Stimulated activated CD4-positive, alpha-beta T cell treated with anti-CD3 and anti-CD28 coated beads, Interleukin-1b, Interleukin-23, amount 100 ng/mL, for 4 hours (primary cell): ENCODE results near the gene CAPN14.
A peak's percentile ranks its signal among the peaks of the same experiment; 100 is the strongest.

Experiments
- DNase-seq, 2 donors: peaks; one replicate each; pipeline ENCODE4 v3.0.0-alpha.2; 2020; ENCODE audit warnings: low read depth in 2 of 2

The CAPN14 gene

DNA sequence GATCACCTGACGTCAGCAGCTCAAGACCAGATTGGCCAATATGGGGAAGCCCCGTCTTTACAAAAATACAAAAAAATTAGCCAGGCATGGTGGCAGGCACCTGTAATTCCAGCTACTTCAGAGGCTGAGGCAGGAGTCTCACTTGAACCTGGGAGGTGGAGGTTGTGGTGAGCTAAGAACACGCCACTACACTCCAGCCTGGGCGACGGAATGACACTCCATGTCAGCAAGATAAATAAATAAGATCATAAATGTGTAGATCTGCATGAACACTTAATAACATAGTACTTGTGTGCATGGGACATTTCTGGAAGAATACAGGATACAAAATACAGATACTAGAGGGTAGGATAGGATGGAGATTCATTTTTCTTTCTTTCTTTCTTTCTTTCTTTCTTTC is 25.7 kb upstream of the CAPN14 start:
- DNase-seq: no peak

DNA sequence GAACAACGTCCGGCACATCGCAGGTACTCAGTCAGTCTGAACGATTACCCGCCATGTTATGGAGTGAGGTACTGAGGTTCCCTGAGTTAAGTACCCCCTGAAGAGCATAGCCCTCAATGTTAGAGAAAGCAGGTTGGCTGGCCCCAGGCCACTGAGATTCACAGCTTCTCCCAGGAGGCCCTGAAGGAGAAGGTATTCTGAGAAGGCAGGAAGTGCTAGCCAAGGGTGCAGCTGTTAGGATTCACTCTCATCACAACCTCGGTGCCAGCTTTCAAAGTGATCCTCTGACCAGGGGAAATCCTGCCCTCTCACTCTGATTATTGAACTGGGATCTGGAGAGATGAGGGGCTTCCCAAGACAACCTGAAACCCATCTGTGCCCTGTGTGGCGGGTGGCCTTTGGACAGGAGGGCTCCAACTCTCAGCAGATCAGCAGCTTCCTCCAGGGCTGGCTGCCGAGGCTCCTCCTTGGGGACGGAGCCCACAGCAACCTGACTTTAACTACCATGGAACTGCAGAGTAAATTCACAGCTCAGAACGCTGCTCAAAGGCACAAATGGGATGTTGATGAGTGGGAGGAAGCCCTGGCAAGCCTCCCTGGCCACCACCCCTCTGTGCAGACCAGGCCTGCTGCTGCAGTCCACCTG is 24.4 kb upstream of the CAPN14 start:
- DNase-seq: no peak

DNA sequence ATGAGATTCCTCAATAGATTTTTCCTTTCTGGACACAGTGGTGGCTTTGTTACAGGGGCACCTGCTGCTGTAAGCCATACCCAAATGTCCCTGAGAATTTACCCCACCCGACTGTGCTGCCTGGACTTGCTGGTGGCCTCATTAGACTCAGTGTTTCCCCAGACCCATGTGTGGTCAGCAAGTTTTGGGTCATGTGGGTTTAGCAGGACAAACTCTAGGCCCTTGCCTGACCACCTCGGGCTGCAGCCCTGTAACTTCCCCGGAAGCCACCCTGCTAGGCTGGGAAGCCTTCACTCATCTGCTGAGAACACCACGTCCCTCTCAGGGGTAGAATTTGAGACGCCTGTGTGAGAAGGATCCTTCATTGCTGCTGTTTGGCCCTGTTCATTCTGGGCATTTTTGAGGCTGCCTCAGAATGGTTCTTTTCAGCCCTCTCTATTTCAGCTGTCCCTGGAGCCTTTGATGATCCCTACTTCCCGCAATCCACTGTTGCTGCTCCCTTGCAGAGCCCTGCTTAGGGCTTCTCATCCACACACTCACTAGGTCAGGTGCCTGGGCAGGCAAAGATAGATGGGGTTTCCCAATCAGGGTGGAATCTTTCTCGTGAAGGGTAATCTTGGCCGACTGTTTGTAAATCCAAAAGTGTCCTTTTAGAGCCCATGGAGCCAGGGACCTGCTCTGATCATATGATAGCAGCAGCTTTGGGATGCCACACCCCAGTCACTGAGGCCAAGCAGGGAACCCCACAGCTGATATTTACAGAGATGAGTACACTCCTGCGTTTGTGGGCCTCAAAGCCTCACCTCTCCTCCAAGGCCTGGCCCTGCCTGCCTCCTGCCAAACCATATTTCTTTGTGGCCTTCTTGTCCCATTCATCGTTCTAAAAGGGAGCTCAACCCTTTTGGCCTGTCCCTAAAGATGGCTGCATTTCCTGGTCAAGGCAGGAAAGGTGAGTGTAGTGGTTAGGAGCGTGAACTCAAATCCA is 23.4 kb upstream of the CAPN14 start:
- no peak for DNase-seq

DNA sequence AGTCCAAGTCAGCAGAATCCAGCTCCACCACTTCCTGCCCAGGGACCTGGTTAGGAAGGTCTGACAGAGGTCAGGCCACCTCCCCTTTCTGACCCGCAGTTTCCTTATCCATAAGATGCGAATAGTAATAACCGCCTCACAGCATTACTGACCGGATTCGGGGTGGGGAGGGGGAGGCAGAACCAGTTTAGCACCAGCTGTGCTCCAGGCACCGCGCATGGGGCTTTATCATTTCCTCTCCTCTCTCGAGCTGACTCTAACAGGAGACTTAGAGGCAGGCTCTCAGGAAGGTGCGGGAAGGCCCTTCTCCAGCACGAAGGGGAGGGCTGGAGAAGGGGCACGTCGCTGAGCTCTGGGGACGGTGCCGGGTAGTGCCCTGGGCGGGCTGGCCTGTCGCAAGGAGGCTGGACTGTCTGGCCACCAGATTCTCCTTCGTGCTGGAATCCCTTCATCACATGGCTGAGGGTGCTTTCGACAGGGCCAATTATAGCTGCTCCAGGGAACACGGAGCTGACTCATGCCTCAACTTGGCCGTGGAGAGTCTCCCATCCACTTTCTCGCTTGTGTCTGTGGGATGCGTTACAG is 22.4 kb upstream of the CAPN14 start:
- DNase-seq: no peak

DNA sequence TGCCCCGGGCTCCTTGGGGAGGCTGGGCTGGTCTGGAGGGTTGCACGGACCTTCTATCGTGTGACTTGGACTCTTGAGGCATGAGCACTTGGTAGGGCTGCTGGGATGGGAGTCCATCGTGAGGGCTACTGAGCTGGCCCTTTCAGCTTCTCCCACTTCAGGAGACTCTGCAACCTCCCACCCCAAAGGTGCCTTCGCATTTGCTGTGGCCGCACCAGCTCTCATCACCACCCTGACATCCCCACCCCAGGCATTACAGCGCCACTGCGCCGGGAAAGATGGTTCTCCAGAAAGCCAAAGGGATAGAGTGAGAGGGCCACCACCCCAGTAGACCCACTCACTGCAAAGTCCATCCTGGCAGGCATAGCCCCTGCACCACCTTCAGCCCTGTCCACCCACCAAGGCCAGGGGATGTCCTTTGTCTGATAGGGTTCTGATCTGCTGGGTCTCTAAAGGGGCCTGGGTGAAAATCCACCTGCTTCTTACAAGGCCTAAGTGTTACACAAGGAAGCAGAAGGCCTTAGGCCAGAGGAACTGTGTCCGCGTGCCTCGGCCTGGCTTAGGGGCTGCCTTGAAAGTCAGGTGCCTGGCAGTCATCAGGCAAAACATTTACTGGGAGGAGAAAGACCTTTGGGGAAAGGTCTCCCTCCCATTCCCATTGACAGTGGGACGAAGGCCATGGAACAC is 21.7 kb upstream of the CAPN14 start:
- no peak for DNase-seq

DNA sequence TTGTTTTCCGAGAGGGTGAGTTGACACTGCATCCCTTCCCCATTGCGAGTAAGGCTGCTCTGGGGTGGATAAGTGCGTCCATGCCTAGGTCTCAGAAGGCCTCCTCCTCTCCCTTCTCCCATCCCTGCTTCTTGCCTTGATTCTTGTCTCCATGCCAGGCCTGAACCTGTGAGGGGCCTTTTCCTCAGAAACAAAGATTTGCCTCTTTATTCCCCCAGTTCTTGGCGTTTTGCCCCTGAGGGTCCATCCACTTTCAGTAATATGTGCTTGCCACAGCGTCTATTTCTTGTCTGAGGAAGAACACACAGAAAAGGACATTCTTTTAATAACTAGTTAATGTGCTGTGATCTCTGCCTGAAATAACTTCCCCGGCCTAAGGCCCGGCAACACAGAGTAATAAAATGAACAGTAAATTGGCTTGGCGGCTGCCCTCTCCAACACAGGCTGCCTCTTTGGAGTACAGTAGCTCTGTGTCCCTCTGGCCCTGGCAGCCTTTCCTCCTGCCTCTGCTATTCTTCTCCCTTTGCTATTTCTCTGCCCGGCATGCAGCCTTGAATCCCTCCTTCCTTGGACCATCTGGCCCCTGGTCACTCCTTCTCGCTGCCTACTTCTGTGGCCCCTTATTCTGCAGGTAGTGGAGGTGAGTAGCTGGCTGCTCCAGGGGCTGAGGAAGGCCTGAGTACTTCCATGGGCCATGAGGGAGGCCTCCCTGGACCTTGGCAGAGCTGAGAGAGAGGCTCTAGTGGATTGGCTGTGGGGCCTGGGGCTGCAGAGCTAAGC is 21.0 kb upstream of the CAPN14 start:
- DNase-seq: no peak

DNA sequence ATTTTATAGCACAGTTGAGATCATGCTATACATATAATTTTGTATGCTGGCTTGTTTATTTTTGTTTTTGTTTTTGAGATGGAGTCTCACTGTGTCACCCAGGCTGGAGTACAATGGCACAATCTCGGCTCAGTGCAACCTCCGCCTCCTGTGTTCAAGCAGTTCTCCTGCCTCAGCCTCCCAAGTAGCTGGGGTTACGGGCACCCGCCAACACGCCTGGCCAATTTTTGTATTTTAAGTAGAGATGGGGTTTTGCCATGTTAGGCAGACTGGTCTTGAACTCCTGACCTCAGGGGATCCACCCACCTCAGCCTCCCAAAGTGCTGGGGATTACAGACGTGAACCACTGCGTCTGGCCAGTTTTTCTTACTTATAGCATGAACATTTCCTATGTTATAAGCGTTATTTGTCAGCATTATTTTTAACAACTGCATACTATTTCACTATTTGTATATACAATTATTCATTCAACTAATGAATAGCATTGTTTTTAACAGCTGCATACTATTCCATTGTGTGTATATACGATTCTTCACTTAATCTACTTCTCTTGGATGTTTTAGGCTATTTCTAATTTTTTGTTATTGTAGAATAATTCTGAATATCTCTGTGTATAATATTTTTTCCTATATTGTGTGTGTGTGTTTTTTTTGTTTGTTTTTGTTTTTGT is 20.2 kb upstream of the CAPN14 start:
- no peak for DNase-seq

DNA sequence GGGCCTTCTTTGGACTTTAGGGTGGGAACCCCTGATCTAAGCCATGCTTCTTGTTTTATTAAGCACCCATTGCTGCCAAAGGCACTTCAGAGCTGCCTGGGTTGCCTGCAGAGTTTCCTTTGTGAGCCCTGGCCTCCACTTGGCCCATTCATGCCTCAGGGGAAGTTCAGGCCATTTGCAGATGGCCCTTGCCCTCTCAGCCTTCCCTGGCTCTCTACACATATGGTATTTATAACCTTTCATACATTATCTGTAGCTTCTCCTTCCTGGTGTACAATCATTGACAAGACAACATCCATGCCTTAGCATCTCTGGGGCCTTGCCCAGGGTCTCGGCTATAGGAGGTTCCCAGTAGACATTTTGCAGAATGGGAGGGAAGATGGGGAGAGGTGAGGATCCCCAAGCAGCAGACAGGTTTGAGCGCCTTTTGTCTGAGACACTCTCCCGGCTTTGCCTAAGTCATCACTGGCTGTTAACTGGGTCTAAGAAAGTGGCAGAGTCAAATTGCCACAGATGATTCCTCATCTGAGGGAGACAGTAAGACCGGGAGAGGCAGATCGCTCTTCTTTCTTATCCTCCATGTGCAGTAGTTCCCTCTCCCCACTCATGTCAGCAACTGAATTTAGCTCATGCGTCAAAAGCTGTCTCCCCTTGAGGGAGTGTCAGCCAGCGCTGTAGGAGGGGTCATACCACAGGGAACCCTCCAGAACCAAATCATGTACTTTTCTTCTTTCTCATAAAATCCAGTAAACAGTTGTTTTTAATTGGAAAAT is 19.3 kb upstream of the CAPN14 start:
- DNase-seq: no peak

DNA sequence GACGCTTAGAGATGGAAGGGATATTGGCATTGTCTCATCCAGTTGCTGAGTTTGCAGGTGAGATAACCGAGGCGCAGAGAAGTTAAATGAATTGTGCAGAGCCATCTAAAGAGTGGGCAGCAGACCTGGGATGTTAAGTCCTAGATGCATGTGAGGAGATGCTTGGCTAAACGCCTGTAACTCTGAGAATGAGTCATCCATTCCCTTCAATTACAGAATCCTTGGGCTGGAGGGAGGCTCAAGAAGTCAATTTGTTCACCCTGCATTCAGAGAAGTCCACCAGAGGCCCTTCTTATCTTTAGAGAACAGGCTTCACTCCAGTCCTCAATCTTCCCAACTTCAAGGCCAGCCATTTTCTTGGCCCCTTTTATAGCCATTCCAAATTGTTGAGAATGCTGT is 18.2 kb upstream of the CAPN14 start:
- no peak for DNase-seq

DNA sequence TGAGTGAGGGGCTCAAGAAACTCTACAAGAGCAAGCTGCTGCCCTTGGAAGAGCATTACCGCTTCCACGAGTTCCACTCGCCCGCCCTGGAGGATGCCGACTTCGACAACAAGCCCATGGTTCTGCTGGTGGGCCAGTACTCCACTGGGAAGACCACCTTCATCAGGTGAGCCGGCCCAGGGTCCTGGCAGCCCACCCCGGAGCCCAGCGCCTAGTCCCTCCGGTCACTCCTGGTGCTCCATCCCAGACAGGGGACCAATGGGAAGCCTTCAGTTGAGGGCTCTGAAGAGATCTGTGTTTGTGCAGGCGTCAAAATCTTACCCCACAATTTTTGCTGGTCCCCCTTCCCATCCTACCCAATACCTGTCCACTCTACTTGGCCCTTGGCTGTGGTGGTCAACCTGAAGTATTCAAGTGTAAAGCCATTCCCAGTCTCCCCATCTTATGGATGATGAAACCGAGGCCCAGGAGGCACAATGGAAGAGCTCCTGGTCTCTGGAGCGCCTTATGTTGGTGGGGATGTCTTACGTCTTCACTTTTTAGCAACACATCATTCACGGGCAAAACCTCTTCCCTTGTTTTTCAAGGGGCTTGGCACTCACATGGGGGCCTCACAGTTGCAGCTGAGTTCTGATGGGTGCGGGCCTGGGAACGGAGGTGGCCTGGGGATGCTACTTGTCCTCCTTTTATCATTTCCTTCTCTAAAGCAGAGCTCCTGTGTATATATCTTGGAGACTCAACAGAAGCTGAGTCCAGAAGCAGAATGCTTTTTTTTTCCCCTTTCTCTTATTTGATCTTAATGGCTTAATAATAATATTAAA is 17.6 kb upstream of the CAPN14 start:
- DNase-seq: no peak

DNA sequence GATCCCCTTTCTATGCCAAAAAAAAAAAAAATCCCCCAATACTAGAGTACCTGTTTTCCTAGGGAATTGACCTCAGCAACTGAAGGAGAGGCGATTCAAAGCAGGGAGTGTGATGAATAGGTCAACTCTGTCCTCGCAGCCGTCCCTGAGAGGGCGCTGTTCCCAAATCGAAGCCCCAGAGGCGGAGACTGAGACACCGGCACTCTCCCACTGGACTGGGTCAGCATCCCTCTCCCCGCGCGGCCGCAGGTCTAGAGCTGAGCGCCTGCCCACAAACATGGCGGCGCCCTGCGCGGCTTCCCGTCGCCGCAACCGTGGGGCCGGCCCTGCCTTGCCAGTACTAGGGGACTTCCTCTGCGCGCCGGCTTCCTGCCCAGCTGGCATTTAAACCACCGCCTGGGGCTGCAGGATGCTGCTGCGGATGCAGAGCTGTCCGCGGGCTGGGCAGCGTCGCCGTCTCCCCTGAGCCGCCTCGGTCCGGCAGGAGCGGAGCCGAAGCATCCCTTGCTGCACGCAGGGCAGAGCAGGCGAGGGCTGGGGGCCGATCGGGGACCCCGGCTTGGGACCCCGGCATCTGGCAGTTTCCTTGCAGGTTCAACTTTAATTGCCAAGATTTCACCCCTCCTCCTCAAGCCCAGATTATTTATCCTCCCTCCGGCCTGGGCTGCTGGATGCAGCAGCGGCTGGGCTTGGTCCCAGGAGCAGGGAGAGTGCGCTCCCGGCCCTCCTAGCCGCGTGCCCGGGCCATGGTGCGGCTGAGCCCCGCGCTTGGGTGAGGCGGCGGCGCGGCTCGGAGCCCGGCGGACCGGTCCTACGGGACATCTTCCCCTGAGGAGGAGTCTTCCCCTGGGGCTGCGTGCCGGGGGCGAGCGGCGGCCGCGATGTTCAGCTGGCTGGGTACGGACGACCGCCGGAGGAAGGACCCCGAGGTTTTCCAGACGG is 16.7 kb upstream of the CAPN14 start, which contains the start of gene EHD3:
Gene EHD3, plus strand, starts transcription at position 412 of the 942 bp plus-strand sequence. Its CDS starts 470 bp downstream, at position 882.
- peak; percentile 60 to 77 for DNase-seq

DNA sequence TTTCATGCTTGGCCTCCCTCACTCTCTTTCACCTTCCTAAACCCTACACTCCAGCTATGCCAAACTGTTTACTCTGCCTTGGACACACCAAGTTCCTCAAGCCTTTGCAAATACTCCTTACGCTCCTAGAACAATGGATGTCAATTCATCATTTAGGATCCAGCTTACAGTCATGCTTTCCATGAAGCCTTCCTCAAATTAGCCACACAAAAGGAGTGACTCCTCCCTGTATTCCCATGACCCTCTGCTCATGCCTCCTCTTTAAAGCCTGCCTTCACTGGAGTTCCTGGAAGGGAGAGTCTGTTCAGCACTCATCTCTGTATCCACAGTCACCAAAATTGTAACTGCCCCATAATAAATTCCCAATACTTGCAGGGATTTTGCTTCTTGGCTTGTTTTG is 15.9 kb upstream of the CAPN14 start:
- no peak for DNase-seq

DNA sequence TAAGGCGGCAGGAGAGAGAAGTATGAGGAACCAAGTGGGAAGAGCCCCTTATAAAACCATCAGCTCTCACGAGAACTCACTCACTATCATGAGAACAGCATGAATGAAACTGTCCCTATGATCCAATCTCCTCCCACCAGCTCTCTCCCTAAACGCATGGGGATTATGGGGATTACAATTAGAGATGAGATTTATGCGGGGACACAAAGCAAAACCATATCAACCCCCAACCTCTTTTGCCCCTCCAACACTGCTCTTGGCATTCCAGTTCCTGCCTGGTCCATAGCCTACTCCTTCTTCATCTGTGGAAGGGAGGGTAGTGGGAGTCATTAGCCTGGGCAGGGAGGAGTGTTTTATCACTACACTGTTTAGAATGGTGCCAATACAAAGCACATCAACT is 15.3 kb upstream of the CAPN14 start:
- no peak for DNase-seq

DNA sequence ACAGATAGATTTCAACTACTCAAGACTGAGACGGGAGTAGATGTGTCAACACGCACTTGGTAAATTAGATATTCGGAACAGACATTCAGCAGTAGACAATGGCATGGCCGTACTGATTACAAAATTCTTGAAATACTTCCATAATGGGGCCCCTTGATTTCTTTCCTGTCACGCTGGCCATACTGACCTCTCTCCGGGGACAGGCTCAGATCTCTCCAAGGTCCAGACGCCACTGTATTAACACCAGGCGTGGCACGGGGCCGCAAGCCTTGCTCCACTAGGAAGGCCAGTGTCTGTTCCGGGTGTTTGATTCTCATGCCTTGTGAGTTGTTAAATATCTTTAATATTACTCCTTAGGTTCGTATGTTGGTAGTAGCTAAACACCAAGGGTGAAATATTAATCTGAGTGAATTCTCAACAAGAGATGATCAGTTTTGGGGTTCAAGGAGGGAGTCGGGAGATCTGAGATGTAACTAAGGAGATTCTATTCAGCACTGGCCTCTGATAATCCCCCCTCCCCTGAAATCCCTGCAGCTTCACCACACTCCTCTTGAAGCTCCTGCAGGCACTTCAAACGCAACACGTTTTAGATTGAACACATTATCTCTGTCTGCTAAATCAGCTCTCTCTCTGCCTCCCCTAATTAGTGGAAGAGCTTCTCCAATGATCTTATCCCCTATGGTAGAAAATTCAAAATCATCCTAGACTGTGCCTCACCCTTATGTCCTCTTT is 14.4 kb upstream of the CAPN14 start:
- no peak for DNase-seq

DNA sequence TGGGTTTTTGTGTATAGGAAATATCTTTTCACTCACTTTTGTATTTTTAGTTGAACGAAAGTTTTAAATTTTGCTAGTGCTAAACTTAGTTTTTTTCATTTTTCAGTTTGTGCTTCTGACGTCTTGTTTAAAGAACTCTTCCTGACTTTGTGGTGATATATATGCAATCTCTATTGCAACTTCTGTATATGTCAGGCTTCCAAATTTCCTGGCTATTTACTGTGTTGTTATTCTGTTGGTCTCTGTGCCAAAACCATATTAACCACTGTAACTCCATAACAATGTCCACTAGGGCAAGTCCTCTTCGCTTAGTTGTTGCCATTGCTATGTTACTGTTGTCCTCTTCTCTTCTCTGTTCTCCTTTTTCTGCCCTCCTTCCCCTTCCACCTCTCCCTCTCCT is 13.4 kb upstream of the CAPN14 start:
- DNase-seq: no peak

DNA sequence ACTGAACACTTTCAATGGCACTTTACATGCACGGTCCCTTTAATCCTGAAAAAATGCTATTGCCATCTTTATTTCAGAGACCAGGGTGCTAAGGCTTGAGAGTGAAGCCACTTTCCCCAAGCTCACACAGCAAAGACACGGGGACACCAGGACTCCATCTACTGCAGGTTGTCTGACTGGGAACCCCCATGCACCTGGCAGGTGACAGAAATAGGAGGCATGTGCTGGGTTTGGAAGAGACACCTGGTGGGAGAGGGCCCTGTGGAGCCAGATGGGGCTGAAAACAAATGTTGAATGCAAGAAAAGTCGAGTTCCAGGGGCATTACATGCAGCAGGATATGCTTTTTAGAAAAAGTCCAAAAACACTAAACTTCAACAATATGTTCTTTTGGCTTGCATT is 11.4 kb upstream of the CAPN14 start:
- DNase-seq: no peak

DNA sequence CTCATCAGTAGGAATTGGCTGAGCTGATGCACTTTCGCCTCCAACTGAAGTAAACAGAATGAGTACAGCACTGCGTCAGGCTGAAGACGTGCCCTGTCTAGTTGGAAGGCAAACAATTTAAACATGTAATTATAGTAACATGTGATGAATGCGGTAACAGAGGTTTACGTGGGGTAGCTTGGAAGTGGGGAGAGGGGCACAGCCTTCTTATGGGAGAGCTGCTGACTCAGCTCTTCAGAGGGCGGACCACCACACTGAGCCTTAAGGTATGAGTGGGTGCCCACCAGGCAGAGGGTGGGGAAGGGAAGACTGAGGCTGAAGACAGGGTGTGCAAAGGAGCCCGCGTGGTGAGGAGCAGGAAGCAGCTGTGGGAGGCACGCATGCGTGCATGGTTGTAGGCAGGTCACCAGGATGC is 10.4 kb upstream of the CAPN14 start:
- DNase-seq: no peak
